Left colon (tissue), 2 donors: ENCODE results near the gene PANK3. TPM values are rescaled to one million over a fixed set of nuclear protein-coding genes. Genes with fewer than 3 reads are reported as not detected.

Experiments used
- ATAC-seq: fragments of 200-7000 bp; cut with Tn5 transposase; one replicate; pipeline ENCODE4 v1.9.1; 2020; ENCODE audit warnings: mild to moderate bottlenecking, moderate library complexity
- DNase-seq, 2 donors: peaks; one replicate each; pipeline ENCODE4 v3.0.0-alpha.2; 2020
- intact Hi-C, 2 donors: fragments of 100-400 bp; cut with DNase I in 1 of 2; cut with micrococcal nuclease in 1 of 2; formaldehyde crosslinking; loops; one replicate each; pipeline versions ENCODE4 v1.11.2 to v1.14.0; 2022; cut with DNase I, micrococcal nuclease
- long read RNA-seq: library from polyadenylated mRNA; unstranded; transcript quantifications from one replicate; pipeline ENCODE4 v2.0.0, GENCODE V29; 2021
- total RNA-seq, 2 donors: library from RNA; stranded (reverse); fragmentation: NEBNext Ultra II Directional; extraction: Animal tissue kit (Norgen Biotek cat#: 25700); gene quantifications; one replicate each; pipeline ENCODE4 v1.2.1, GENCODE V29; 2021
- donor health status: DM: no; HTN: no; CAD: no.
- donor health status: DM: yes; HTN: yes; CAD: no.

Gene PANK3
- total RNA-seq = 100 to 1,000 TPM; 142 to 166 TPM
- long read RNA-seq, full-length matches to known transcripts = 74 of 100 reads
- long read RNA-seq, partial matches to known transcripts = 6 of 100 reads
- long read RNA-seq, other reads (novel, unspliced or antisense) = 20 of 100 reads

DNA sequence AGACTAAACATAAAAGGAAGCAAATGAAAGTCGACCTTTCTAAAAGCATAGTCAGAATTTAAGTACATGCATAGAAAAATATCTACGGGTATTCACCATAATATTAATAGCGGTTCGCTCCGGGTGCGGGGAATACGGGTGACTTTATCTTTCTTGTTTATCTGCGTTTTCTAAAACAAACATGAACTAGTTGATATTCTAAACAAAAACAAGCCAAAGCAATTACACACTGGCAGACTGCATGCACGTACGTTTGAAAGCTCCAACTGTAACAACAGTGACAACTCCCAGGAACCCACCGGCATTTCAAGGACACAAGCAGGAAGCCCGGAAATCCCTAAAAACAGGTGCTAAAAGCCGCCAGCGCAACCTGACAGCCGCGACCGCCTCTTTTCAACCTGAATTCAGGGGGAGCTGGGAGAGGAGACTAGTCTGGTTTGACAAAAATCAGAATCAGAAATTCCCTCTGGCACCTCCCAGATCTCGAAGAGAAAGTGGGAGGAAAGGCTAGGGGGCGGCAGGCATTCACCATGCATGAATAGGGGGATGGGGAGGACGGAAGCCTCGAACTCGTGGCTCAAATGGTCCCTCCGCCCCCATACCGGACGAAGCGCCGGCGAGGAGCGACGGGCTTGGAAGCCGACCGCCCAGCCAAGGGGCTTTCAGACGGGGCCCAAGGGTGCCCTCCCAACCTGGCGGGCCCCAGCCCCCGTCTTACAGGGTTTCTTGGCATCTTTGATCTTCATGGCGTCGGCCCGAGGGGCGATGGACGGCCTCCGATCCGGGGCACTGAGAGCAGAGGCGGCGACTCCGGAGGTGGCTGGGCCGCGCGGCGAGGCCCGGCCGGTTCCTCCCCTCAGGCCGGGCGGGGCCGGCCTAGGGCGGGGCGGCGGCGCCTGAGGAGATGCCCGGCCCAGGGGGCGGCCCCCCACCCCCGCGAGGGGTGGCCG is at the start of gene PANK3:
Gene PANK3, minus strand, starts transcription at position 831 of the 950 bp plus-strand sequence. Its CDS starts 85 bp downstream, at position 746.
- no peak for DNase-seq
- intact Hi-C loops = no loop called here
- ATAC-seq = peak; percentile 79

DNA sequence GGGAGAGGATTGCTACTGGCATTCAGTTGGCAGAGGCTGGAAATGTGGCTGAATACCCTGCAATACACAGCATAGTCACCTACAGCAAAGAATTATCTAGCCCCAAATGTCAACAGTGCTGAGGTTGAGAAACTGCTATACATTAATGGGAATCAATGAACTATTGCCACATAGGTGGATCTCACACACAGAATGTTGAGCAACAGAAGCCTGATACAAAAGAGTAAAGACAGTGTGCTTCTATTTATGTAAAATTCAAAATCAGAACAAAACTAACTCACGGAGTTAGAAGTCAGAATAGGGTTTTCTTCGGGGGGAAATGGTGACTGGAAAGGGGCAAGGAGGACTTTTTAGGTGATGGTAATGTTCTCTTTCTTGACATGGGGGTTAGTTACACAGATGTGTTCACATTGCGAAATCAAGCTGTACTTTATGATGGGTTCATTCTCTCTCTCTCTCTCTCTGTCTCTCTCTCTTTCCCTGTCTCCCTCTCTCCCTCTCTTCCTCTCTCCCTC is 45.7 kb upstream of the PANK3 start:
- ATAC-seq (no peak), DNase-seq (no peak)
- intact Hi-C loops = no loop called here

DNA sequence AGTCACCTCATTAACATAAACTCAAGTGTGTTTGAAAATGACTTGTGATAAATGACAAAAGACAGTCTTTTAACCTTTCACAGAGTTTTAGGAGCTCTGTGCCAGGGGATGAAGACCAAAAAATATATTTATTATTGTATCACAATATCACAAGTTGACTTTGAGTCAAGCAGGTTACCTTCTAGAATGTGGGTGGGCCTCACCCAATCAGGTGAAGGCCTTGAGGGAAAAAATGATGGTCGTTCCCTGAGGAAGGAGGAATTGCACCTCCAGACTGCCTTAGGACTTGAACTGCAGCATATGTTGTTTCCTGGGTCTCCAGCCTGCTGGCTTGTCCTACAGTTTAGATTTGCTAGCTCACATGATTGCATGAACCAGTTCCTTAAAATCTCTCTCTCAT is 41.6 kb upstream of the PANK3 start:
- intact Hi-C loops = no loop called here
- DNase-seq = no peak
- no peak for ATAC-seq

DNA sequence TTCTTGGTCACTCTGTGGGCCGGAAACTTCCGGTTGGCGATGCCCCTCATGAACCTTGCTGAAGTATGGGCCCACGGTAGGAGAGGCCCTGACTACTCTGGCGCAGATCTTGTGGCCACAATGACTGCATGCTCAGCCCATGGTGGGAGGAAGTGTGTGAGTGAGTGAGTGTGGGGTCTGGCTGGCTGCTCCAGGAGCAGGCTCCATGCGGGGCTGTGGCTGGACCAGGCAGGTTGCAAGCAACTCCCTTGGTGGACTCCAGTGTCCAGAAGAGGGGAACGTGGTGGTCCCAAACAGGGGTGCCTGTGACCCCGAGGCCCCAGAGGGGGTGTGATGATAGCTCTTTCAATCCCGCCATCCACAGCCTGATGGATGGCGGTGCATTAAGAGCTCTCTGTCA is 35.5 kb upstream of the PANK3 start:
- ATAC-seq = no peak

DNA sequence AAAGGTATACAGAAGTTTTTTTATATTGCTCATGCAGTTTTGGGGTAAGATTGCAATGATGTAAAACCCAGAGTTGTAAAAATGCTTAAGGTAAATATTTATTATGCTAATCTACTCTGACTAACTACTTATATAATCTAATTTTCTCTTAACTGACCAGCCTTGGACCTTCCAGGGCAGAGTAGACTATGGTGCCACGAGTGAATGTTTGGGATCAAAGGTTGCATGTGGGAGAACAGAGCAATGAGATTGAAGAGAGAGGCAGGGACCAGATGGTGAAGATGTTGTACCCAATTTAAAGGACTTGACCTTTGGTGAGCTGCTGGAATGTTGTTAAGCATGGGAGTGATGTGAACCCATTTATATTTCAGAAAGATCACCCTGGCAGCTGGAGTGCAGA is 34.8 kb upstream of the PANK3 start:
- DNase-seq = no peak
- intact Hi-C loops = no loop called here
- peak; percentile 76 for ATAC-seq

More for the DNA sequence above, 35.5 kb upstream of the PANK3 start:
- no peak for DNase-seq
- intact Hi-C loops = no loop called here

DNA sequence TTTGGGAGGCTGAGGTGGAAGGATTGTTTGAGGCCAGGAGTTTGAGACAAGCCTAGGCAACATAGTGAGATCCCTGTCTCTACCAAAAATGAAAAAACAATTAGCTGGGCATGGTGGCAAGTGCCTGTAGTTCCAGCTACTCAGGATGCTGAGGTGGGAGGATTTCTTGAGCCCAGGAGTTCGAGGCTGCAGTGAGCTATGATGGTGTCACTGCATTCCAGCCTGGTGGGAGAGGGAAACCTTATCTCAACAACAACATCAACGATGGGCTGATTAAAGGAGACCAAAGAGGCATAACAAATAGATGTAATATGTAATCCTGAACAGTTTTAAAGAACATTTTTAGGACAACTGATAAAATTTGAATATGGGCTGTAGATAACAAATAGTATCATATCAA is 34.2 kb upstream of the PANK3 start:
- intact Hi-C loops = no loop called here
- no peak for ATAC-seq
- DNase-seq = no peak

DNA sequence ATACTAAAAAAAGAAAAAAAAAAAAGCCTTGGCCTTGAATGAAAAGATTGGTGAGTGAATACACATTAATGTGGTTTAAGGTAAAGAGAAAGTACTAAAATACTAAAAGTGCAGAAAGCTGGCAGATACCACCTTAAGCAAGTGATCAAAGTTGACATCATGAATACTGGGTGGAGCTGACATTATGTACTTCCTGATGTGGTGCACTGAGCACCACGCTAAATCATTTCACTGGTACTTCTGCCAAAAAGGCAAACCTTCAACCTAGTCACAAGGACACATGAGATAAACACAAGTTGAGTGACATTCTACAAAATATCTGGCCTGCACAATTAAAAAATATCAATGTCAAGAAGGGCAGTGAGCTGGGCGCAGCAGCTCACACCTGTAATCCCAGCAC is 33.8 kb upstream of the PANK3 start:
- intact Hi-C loops = no loop called here
- DNase-seq (no peak), ATAC-seq (peak; percentile 92)

DNA sequence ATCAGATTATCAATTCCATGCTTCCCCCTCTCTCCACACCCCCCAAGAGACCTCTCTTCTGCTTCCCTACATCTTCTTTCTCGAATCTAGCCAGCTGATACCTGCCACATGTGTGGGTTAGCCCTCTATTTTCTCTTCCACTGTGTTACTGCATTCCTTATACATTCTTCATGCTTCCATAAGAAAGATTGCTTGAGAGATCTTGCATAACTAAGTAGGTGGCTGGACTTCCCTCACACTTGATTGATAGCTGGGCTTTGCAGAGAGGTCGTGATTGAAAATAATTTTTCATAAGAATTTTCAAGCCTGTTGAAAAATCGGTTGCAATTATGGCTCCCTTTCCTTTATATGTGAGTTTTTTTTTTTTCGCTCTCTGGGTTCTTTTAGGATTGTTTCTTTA is 33.0 kb upstream of the PANK3 start:
- no peak for ATAC-seq
- no peak for DNase-seq
- intact Hi-C loops = no loop called here

DNA sequence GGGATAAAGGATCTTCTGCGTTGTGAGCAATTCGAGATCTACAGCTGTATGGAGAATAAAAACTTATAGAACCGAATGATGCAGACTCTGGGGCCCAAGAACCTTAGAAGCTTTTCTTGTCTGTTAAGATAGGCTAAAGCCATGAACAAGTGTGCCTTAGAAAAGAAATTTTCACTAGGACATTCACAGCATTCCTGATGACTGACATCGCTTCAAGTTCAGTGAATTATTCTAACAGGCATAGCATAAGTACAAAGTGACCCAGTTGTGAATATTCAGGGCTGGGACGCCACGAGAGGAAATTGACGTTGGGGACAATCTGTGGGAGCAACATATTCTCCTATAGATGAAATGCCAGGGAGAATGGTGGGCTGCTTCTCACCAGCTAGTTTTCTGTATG is 32.0 kb upstream of the PANK3 start:
- intact Hi-C loops = no loop called here
- ATAC-seq (no peak), DNase-seq (no peak)

DNA sequence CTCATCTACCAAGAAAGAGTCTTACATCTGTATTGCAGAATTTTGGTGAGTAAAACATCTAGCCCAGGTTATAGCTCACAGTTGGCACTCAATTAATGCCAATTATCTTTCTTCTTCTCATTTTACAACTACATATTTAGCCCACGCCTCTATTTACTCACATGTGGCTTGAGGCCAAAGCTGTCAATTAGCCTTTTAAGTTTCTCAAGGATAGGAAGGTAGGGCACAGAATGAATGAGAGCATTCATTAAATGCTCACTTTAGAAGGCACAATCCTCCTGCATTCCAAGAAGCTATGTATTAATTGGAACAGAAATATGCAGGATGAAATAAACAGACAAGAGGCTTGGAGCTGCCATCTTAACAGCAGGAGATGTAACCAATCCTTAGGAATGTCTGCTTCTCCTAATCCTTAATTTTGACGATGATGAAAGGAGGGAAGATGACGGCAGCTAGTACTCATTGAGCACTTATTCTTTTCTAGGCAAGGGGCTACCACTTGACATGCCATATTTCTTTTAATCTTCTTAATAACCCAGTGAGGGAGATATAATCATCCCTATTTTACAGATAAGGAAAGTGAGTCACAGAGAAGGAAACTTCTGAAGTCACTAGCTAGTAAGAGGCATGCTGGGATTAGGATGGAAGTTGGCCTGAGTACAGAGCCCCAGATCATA is 30.8 kb upstream of the PANK3 start:
- peak; percentile 30 for ATAC-seq
- DNase-seq = no peak
- intact Hi-C loops = no loop called here

DNA sequence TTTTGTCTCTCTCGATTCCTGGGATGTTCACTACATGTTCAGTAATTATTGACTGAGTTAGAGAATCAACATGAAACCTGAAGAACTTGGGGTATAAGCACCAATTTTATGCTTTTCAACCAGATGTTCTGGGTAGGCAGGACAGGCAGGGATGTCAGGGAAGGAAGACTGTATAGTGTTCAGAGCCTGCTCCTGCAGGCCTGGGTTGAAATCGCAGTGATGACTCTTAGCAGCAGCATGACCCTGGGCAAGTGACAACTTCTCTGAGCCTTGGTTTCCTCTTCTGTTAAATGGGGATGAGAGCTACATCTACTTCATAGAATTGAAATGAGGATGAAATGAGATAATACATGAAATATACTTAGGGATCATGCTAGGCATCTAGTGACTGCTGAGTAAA is 29.7 kb upstream of the PANK3 start:
- intact Hi-C loops = no loop called here
- ATAC-seq (no peak), DNase-seq (no peak)

DNA sequence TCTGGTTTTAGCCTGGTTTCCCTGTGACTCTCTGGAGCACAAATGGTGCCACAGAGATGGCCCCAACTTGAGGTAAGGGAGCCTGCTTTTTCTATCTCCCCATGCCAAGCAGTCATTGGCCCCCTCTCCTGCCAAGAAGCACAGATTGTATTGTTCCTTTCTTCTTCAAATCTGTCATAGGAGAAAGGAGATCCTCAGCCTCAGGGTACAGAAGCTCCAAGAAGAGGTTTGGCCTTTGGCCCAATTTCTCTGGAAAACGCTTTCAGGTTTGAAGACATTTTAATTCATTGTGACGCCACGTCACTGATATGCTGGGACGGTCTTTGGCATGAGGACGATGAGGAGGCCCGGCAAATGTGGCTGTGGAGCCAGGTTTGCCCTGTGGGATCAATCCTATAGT is 29.2 kb upstream of the PANK3 start:
- ATAC-seq = no peak
- intact Hi-C loops = no loop called here
- no peak for DNase-seq

DNA sequence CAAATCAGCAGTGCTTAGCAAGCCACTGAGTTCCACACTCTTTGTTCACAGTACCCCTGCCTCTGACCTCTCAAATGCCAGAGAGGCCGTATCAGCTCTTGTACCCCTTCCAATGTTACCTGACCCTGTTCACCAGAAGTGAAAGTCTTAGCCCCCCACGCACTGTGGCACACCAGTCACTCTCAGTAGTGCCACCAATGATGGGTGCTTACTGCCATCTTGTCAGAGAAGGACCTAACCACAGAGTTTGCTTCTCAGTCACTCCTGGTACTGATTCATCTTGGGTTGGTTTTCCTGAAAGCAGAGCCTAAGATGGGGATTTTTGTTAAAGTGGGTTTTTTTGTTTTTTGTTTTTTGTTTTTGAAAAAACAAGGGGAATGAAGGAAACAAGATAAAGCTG is 28.8 kb upstream of the PANK3 start:
- ATAC-seq (no peak), DNase-seq (no peak)
- intact Hi-C loops = no loop called here

DNA sequence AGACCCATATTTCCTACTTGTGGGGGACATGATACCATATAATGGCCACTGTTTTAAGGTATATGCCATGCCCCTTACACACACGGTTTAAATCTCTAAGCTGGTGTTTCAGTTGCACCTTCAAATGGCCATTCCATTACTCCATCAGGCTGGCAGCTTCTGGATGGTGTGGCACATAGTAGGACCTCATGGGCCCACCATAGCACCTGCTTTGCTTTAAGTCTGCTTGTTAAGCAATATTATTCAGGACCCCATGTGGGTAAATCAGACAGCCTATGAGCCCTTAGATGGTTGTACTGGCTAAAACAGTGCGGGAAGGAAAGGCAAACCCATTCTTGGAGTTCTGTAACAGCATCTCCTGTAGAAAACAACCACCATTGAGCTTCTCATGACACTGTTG is 27.4 kb upstream of the PANK3 start:
- intact Hi-C loops = no loop called here

DNA sequence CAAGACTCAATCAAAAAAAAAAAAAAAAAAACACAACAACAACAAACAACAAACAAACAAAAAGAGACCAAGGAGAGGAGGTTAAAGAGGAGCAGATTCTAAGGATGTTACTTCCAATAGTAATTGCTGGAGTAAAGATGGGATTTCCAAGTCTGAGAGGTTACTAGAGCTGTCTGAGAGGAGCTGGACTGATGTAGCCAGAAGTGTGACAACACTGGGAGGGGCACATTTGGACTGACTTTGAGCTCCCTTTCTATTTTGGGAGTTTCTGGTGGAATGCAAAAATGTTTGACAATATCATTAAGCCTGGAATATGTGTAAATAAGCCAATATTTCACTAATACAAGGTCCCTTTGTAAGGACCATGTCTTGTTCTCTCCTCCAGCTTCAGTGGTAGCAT is 25.3 kb upstream of the PANK3 start:
- ATAC-seq (no peak), DNase-seq (no peak)
- intact Hi-C loops = no loop called here

More for the DNA sequence above, 27.4 kb upstream of the PANK3 start:
- DNase-seq = no peak
- ATAC-seq = no peak

DNA sequence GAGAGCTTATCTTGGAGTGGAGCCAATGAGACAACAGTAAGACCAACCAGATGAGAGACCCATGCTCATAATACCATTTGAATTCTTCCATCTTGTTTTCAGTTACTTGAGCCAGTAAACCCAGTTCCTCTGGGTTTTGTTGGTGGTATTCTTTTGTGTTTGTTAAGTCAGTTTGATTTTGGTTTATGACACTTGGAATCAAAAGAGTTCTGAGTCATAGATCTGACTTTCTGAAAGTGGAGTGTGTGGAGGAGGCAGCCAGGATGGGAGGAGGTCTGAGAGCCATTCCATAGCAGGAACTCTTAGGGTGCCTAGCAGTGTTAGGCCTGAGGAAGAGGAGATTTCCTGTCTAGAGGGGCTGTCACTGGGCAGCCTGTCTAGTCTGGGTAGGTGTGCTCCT is 24.6 kb upstream of the PANK3 start:
- ATAC-seq = peak; percentile 42
- DNase-seq = no peak
- intact Hi-C loops = no loop called here

DNA sequence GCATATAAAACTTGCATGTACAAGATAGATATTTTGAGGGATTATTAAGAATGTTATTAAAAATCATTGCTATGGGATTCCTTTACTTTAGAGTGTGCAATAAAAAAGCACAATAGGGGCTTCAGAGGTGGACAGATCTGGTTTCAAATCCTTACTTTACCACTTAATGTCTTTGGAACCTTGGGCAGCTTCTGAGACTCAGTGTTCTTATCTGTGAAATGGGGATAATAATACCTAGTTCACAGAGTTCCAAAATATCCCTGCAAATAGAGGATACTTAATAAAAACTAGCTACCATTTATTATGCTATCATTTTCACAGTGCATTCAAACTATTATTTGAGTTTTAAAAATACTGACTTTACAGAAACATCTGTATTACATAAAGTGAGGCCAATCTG is 23.3 kb upstream of the PANK3 start:
- ATAC-seq = no peak
- intact Hi-C loops = no loop called here
- DNase-seq = no peak

DNA sequence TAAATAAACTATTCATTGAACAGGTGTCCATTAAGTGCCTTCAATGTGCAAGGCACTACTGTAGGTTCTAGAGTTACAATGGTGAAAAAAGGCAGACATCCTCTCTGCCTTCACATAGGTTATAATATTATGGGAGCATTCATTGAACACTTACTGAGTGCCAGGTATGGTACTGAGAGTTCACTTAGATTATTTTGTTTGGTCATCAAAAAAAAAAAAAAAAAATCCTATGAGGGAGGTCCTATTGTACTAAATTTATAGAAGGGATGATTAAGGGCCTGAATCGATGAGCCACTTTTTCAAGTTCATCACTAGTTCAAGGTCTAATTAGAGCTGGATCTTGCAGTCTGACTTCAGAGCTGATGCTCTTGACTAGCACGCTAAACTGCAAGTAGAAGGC is 22.8 kb upstream of the PANK3 start:
- intact Hi-C loops = no loop called here
- ATAC-seq (no peak), DNase-seq (no peak)

DNA sequence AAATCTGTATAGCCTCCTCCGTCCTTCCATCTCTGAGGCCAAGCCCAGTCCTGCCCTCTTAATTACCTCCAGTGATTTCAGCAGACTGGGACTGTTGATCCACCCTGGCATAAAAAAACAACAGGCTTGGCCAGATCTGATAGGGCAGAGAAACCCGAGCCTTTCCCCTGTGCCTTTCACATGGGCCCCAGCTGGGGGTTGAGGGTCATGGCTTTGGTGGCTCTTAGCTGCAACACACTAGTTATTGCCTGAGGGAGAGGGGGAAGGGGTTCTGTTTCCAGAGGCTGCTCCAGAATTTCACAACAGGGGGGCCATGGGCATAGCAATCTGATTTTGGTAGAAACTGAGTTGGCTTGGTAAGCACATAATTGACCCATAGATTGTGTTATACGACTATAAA is 21.2 kb upstream of the PANK3 start:
- DNase-seq (peak; percentile 55 to 77), ATAC-seq (peak; percentile 96)
- intact Hi-C loops = no loop called here

DNA sequence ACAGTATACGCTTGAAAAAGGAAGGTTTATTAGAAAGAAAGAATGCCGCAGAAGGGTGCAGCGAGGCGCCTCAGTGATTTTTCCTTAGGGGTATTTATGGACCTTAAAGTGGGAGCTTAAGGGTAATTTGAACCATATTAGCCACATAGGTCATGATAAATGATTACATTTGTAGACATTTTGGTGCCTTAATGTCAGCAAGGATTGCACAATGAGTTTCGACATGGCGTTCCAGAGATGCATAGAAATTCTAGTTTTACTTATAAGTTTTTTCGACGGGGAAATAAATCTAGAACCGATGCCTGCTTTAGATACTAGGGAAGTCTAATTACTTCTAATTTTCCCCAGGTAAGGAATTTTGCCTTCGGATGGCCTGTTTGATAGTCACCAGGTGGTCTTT is 20.7 kb upstream of the PANK3 start:
- DNase-seq (no peak), ATAC-seq (no peak)
- intact Hi-C loops = no loop called here
